Epithelial cell of umbilical artery (primary cell): Measurements from ENCODE around the gene OR2B3. TPM values are rescaled to one million over a fixed set of nuclear protein-coding genes. Genes with fewer than 3 reads are reported as not detected.

Experiments used
- total RNA-seq: library from RNA; depleted of rRNA; stranded (reverse); fragments of >200 nt; gene quantifications from 2 replicates; pipeline ENCODE4 v1.2.3, GENCODE V29; 2014

OR2B3 gene
- not detected in 2 replicates for total RNA-seq

DNA sequence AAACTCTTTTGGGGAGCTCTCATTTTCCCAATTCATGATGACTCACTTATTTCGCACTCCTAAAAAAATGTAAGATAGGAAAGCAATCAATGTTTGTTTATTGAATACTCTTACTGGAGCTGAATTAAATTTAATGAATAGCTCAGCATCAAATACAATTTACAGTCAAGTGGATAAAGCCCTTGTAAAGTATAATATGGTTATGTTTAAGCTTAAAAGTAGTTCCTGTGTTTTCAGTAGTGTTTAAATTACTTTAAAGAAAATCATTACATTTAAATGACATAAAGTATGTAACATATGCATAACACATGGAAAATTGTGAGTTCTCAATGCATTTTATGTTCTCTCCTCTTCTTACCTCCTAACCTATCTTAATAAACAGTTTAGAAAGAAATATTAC is at the start of gene OR2B3:
OR2B3 (minus strand) TSS at position 101 of the 400 bp plus-strand sequence; CDS start at position 36, 65 bp downstream.

DNA sequence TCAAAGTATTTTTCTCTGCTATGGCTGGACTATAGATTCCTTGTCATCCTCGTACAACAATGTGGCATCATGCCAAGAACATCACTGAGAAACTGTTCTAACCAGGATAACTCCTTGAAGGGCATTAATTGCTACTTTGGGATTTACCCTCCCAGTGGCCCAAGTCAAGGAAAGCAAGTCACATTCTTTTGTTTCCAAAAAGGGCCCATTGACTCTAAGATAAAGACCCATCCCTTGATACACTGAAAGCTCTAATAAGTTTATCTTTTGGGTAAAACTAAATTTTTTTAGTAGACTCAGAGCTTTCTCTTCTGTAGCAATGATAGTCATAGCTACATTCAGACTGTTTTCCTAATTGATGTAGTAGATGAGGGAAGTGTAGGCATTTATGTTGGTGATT is 20.6 kb upstream of the OR2B3 start, which contains the start of gene OR2J3:
OR2J3 (plus strand) TSS at position 301 of the 400 bp plus-strand sequence. CDS start 3,833 bp downstream, outside the sequence.

GRCh38 chr6:29099190-29099589 is 12.1 kb upstream of the OR2B3 start, which contains the start of gene OR2J1:
Gene OR2J1, plus strand, starts transcription at chr6:29099490. Its CDS starts 1,453 bp downstream, at chr6:29100943.

DNA sequence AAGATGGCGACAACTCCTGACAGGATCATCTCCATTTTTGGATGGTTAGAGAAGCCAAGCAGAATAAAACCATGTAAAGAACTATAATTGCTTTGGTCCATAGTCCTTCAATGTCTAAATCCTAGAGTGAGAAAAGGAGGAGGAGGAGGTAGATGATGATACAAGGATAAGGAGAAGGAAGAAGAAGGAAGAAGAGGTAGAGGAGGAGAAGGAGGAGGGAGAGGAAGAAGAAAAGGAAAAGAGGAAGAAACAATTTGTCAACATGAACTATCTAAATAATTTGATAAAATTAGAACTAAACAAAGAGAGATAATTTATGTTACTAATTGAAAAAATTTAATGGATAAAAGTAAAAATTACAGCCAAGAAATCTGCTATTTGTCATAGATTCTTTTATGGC is 42.0 kb downstream of the OR2B3 start, which contains the start of gene OR2W1:
OR2W1 (minus strand) TSS at position 101 of the 400 bp plus-strand sequence; CDS start at position 101, 0 bp downstream.

Other genes starting within 250 kb of the OR2B3 start
- gene TRIM27, start 163.3 kb downstream of the OR2B3 start, total RNA-seq, result 57.1 and 74.4 TPM in 2 replicates
- 0.30 and 0.32 TPM in 2 replicates for gene ZNF311, start 82.0 kb downstream of the OR2B3 start, total RNA-seq
- not detected in 2 replicates for gene OR2W1, start 42.1 kb downstream of the OR2B3 start, total RNA-seq
- gene OR2J1, start 12.2 kb upstream of the OR2B3 start, total RNA-seq, result not detected in 2 replicates
- not detected in 2 replicates for gene OR2J3, start 20.7 kb upstream of the OR2B3 start, total RNA-seq
- gene OR2J2, start 83.6 kb upstream of the OR2B3 start, total RNA-seq, result not detected in 2 replicates
- gene OR14J1, start 214.4 kb upstream of the OR2B3 start, total RNA-seq, result not detected in 2 replicates